OCI-LY3 (cell line): ENCODE measurements around the gene SWT1.
A peak's percentile ranks its signal among the peaks of the same experiment; 100 is the strongest.

Source experiments
- H2AFZ ChIP-seq: fragments of 200-600, 300-600 bp; shearing (Covaris generic); 2 replicates; pipeline ENCODE4 v1.6.0; 2014; ENCODE audit warnings: antibody characterized with exemption, low read depth, low read length
- H3K27ac ChIP-seq: fragments of 200-600, 300-600 bp; sonication (generic); 2 replicates; pipeline ENCODE4 v1.5.1; 2014; ENCODE audit warnings: mild to moderate bottlenecking, low read length, moderate library complexity, mixed read lengths
- H3K27me3 ChIP-seq: fragments of 200-600, 300-600 bp; sonication (generic); 2 replicates; pipeline ENCODE4 v1.6.1; 2014; ENCODE audit warnings: low read depth, low read length, mixed read lengths
- H3K36me3 ChIP-seq: fragments of 200-600, 300-600 bp; sonication (generic); replicated peaks from 2 replicates; pipeline ENCODE3; 2014; ENCODE audit warnings: low read depth, low read length, mixed read lengths
- H3K4me1 ChIP-seq: fragments of 300-600, 200-600 bp; sonication (generic); 2 replicates; pipeline ENCODE4 v1.6.1; 2014; ENCODE audit warnings: low read length, mixed read lengths
- H3K4me2 ChIP-seq: fragments of 200-600, 300-600 bp; sonication (generic); 2 replicates; pipeline ENCODE4 v1.6.1; 2014; ENCODE audit warnings: low read length, mixed read lengths
- H3K4me3 ChIP-seq: fragments of 300-600, 200-600 bp; sonication (generic); 2 replicates; pipeline ENCODE4 v1.5.1; 2014; ENCODE audit warnings: antibody characterized with exemption, mild to moderate bottlenecking, low read length, moderate library complexity
- H3K79me2 ChIP-seq: fragments of 300-600, 200-600 bp; shearing (Covaris generic); 2 replicates; pipeline ENCODE4 v1.6.1; 2014; ENCODE audit warnings: mild to moderate bottlenecking, low read length, mixed read lengths
- H3K9ac ChIP-seq: fragments of 300-600, 200-600 bp; shearing (Covaris generic); 2 replicates; pipeline ENCODE4 v1.6.0; 2014; ENCODE audit warnings: mild to moderate bottlenecking, low read length, moderate library complexity
- H3K9me3 ChIP-seq: fragments of 200-600, 300-600 bp; shearing (Covaris generic); 2 replicates; pipeline ENCODE4 v1.6.1; 2014; ENCODE audit warnings: low read length, mixed read lengths; ENCODE audit not compliant: insufficient read depth
- H4K20me1 ChIP-seq: fragments of 200-600, 300-600 bp; sonication (generic); 2 replicates; pipeline ENCODE4 v1.6.1; 2016; ENCODE audit warnings: low read length, mixed read lengths; ENCODE audit not compliant: insufficient read depth
- CTCF ChIP-seq: fragments of 200-600, 300-600 bp; sonication (generic); IDR thresholded peaks from 2 replicates; pipeline ENCODE4 v1.5.1; 2014; ENCODE audit warnings: antibody characterized with exemption, low read length, low read depth
- EZH2phosphoT487 ChIP-seq: fragments of 200-600 bp; shearing (Covaris generic); IDR thresholded peaks from 2 replicates; pipeline ENCODE4 v1.6.1; 2018; ENCODE audit warnings: antibody characterized with exemption, mixed run types, low read depth

Gene SWT1

GRCh38 chr1:185308126-185308525, 151.2 kb downstream of the SWT1 start:
- H3K27ac ChIP-seq: peak overlapping the region; percentile 6; the same call in 1 of the 2 replicates
- H3K27me3 ChIP-seq: no peaks in the 10 kb centered on the region
- no peak overlapping the region for H3K4me3 ChIP-seq
- H3K36me3 ChIP-seq: peaks cover 94% of the 10 kb centered on the region
- H4K20me1 ChIP-seq: peaks cover 99% of the 10 kb centered on the region
- H3K4me2 ChIP-seq: no peak overlapping the region
- H3K4me1 ChIP-seq: peaks cover 31% of the 10 kb centered on the region
- H3K9ac ChIP-seq: no peak overlapping the region
- no peaks in the 10 kb centered on the region for H3K9me3 ChIP-seq
- TF ChIP-seq CTCF: no peak
- TF ChIP-seq EZH2phosphoT487: no peak
- no peak overlapping the region for H2AFZ ChIP-seq
- peaks cover 99% of the 10 kb centered on the region for H3K79me2 ChIP-seq

- Histone ChIP-seq H3K4me3 (peak overlapping the region; percentile 4; the same call in 1 of the 2 replicates), H3K27me3 (no peaks in the 10 kb centered on the region), H3K9me3 (no peaks in the 10 kb centered on the region), H4K20me1 (peaks cover 99% of the 10 kb centered on the region), H3K9ac (no peak overlapping the region; the same call in 1 of the 2 replicates), H3K4me2 (peak overlapping the region; percentile 4; the same call in 1 of the 2 replicates), H3K27ac (peak overlapping the region; percentile 20), H3K79me2 (peaks cover 100% of the 10 kb centered on the region), H3K36me3 (peaks cover 95% of the 10 kb centered on the region), H2AFZ (no peak overlapping the region), H3K4me1 (peaks cover 34% of the 10 kb centered on the region)
- TF ChIP-seq EZH2phosphoT487 (no peak), CTCF (no peak)
Observed at GRCh38 chr1:185309566-185309965, 152.6 kb downstream of the SWT1 start.

DNA sequence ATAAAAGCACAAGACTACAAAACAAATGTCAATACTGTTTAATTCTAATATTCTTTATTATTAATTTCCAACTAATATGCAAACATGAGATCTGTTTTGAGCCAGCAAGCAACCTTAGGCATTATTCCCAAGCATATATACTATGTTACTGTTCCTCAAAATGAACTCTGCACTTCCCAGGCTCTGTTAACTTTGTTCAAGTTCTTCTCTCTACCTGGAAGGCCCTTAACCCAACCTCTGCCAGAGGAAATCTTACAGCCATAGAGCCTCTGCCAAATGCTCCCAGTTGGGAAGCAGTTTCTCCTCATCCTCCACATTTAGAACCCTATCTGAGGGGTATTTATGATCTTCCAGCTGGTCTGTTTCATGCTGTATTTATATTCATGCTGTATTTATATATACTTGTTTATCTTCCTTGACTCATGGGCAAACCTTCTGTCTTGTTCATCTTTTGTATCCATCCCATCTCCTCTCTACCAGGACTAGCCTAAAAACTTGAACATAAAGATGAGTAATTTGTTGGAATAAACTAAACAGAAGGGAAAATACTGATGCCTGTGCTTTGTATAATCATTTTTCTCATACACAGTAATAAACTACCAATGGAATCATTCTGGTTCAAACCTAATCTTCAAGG, 154.7 kb downstream of the SWT1 start:
- H3K27ac ChIP-seq: peak overlapping the region; percentile 92
- H3K9ac ChIP-seq: peak overlapping the region; percentile 98
- no peak for TF ChIP-seq EZH2phosphoT487
- no peak for TF ChIP-seq CTCF
- H3K79me2 ChIP-seq: peaks cover 100% of the 10 kb centered on the region
- peak overlapping the region; percentile 85 for H3K4me3 ChIP-seq
- no peaks in the 10 kb centered on the region for H3K27me3 ChIP-seq
- H2AFZ ChIP-seq: no peak overlapping the region
- H3K36me3 ChIP-seq: peaks cover 96% of the 10 kb centered on the region
- peaks cover 93% of the 10 kb centered on the region for H4K20me1 ChIP-seq
- peaks cover 34% of the 10 kb centered on the region for H3K4me1 ChIP-seq
- peak overlapping the region; percentile 70 for H3K4me2 ChIP-seq
- no peaks in the 10 kb centered on the region for H3K9me3 ChIP-seq

DNA sequence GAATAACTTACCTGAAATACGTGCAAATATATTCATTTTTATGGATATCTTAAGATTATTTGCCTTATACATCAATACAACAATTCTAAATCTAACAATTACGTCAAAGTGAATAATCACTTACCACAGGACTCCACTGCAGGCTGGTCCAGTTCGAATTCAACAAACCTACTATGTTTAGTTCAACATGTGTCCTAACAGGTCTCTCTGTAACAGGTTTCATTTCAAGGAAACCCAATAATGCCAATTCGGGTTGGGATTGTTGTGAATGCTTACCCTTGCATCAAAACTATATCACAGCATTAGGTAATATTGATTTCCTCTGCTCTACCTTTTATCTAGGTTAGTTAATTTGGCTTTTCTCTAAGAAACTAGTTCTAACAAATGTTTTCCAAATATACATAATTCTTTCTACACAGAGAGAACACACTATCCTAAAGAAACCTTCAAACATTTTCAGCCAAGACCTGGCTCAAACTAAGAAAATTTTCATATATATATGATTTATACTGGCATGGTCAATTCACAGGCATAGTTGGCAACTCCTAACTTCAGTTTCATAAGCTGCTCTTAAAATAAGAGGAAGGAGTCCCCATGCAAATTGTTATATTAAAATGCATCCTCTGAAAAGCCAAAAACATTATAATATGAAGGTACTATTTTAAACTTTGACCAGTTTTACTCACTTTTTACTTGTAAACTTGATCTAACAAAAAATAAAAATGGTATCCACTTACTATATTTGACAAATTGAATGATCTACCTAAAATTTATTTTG, 155.6 kb downstream of the SWT1 start:
- H4K20me1 ChIP-seq: peaks cover 85% of the 10 kb centered on the region
- H3K4me1 ChIP-seq: peaks cover 36% of the 10 kb centered on the region
- peak overlapping the region; percentile 92 for H3K27ac ChIP-seq
- H3K36me3 ChIP-seq: peaks cover 90% of the 10 kb centered on the region
- H3K9me3 ChIP-seq: no peaks in the 10 kb centered on the region
- H2AFZ ChIP-seq: no peak overlapping the region
- H3K4me2 ChIP-seq: peak overlapping the region; percentile 70
- H3K79me2 ChIP-seq: peaks cover 97% of the 10 kb centered on the region
- TF ChIP-seq EZH2phosphoT487 (no peak), CTCF (no peak)
- H3K4me3 ChIP-seq: peak overlapping the region; percentile 85
- H3K9ac ChIP-seq: peak overlapping the region; percentile 98
- no peaks in the 10 kb centered on the region for H3K27me3 ChIP-seq
